GM12892 (cell line): ENCODE measurements around the gene MTMR8.

Experiments
- POLR2A ChIP-seq: IDR thresholded peaks from 2 replicates; pipeline ENCODE4 v1.6.1; 2011; ENCODE audit warnings: low read depth, low read length, control low read depth
- POLR2AphosphoS5 ChIP-seq: IDR thresholded peaks from 2 replicates; pipeline ENCODE4 v1.6.1; 2011; ENCODE audit warnings: low read depth, low read length, control low read depth

- no peak for TF ChIP-seq POLR2A
- TF ChIP-seq POLR2AphosphoS5 = no peak
These were observed 297 bp upstream of the MTMR8 start for GRCh38 chrX:64395568-64395929.
